HepG2 (cell line): Measurements from ENCODE around the gene TUBB. TPM values are rescaled to one million over a fixed set of nuclear protein-coding genes. Genes with fewer than 3 reads are reported as not detected.

Source experiments
- AHR ChIP-seq: IDR thresholded peaks from 2 replicates; pipeline ENCODE4 v1.6.1; 2018; ENCODE audit warnings: missing genetic modification reagents, missing compliant biosample characterization
- CCAR2 ChIP-seq: fragments of 200-400 bp; formaldehyde crosslinking; optimal IDR thresholded peaks from 2 replicates; pipeline ENCODE3; 2018; ENCODE audit warnings: low read depth, mild to moderate bottlenecking, low read length, moderate library complexity
- CTCF ChIP-seq: sonication (generic); formaldehyde crosslinking; IDR thresholded peaks from 2 replicates; pipeline ENCODE4 v1.5.0; 2020; ENCODE audit warnings: mild to moderate bottlenecking, missing genetic modification reagents, moderate library complexity
- NFYC ChIP-seq: IDR thresholded peaks from 2 replicates; pipeline ENCODE4 v1.6.1; 2016; ENCODE audit warnings: missing genetic modification reagents, missing compliant biosample characterization
- RAD21 ChIP-seq: fragments of 450-650 bp; formaldehyde crosslinking; IDR thresholded peaks from 2 replicates; pipeline ENCODE4 v1.5.0; 2020; ENCODE audit warnings: mild to moderate bottlenecking
- RERE ChIP-seq: IDR thresholded peaks from 2 replicates; pipeline ENCODE4 v1.6.1; 2016; ENCODE audit warnings: low read depth, missing genetic modification reagents, missing compliant biosample characterization
- SKI ChIP-seq: fragments of 450-650 bp; IDR thresholded peaks from one replicate; pipeline ENCODE4 v1.6.1; 2018; ENCODE audit warnings: mild to moderate bottlenecking; ENCODE audit not compliant: partially characterized antibody
- ZBTB1 ChIP-seq: sonication (generic); formaldehyde crosslinking; IDR thresholded peaks from 2 replicates; pipeline ENCODE4 v1.4.0; 2020; ENCODE audit warnings: missing genetic modification reagents, borderline replicate concordance
- ZNF276 ChIP-seq: sonication (generic); formaldehyde crosslinking; IDR thresholded peaks from 2 replicates; pipeline ENCODE4 v1.4.0; 2020; ENCODE audit warnings: mild to moderate bottlenecking, low read depth, missing genetic modification reagents
- ZNF280B ChIP-seq: sonication (generic); formaldehyde crosslinking; IDR thresholded peaks from 2 replicates; pipeline ENCODE4 v1.5.0; 2020; ENCODE audit warnings: missing genetic modification reagents, mild to moderate bottlenecking, borderline replicate concordance
- ZNF512 ChIP-seq: sonication (generic); formaldehyde crosslinking; IDR thresholded peaks from 2 replicates; pipeline ENCODE4 v1.4.0; 2020; ENCODE audit warnings: mild to moderate bottlenecking, missing genetic modification reagents
- ZNF777 ChIP-seq: sonication (generic); formaldehyde crosslinking; IDR thresholded peaks from 2 replicates; pipeline ENCODE4 v1.4.0; 2020; ENCODE audit warnings: missing genetic modification reagents
- ZNF800 ChIP-seq: sonication (generic); formaldehyde crosslinking; IDR thresholded peaks from 2 replicates; pipeline ENCODE4 v1.4.0; 2020; ENCODE audit warnings: missing genetic modification reagents
- ZNF816 ChIP-seq: sonication (generic); formaldehyde crosslinking; IDR thresholded peaks from 2 replicates; pipeline ENCODE4 v1.8.0; 2022; ENCODE audit warnings: missing genetic modification reagents, mild to moderate bottlenecking, borderline replicate concordance
- polyA plus RNA-seq, 8 experiments: library from polyadenylated mRNA; depleted of rRNA in 3 of 8; stranded (reverse) in 7 of 8; unstranded in 1 of 8; fragments of >200 nt; fragmentation: Illumina TruSeq in 4 of 8; extraction: Trizol in 4 of 8; gene quantifications; 2 replicates each; pipeline versions ENCODE4 v1.2.1 to v1.2.3, GENCODE V29; 2011 to 2016; ENCODE audit warnings: low read depth in 4 of 8, missing spikeins in 1 of 8, mixed read lengths in 1 of 8; ENCODE audit not compliant: insufficient read depth in 1 of 8
- total RNA-seq, 5 experiments: library from RNA; depleted of rRNA; stranded (reverse); fragments of >200 nt; fragmentation: Illumina TruSeq; extraction: Trizol; gene quantifications; 2 replicates each; pipeline ENCODE4 v1.2.3, GENCODE V29; 2016; ENCODE audit warnings: low read depth in 1 of 5

TUBB gene
- total and polyA plus RNA-seq, 2 of the 13 experiments (the other 11 are each of a cell fraction or from before 2014, with no cell fraction given), result 911 to 1,163 TPM

- TF ChIP-seq CTCF (CRISPR knock-in tag) (peak; percentile 45), AHR (CRISPR knock-in tag) (no peak), CCAR2 (peak; percentile 92), ZNF512 (CRISPR knock-in tag) (no peak), ZBTB1 (CRISPR knock-in tag) (no peak), ZNF816 (CRISPR knock-in tag) (no peak), ZNF800 (CRISPR knock-in tag) (no peak), NFYC (CRISPR knock-in tag) (no peak), ZNF280B (CRISPR knock-in tag) (no peak), SKI (no peak), RAD21 (no peak), ZNF276 (CRISPR knock-in tag) (0 out of 2 replicates have a peak, but pooled peaks have one; percentile 12), ZNF777 (CRISPR knock-in tag) (no peak), RERE (CRISPR knock-in tag) (no peak)
Measured at GRCh38 chr6:30741063-30741779, 21.1 kb downstream of the TUBB start (continued).
